Omental fat pad (tissue), 4 donors: ENCODE data around the gene CCNK. TPM values are rescaled to one million over a fixed set of nuclear protein-coding genes. Genes with fewer than 3 reads are reported as not detected.

Experiments used
- ATAC-seq: fragments of 150-250 bp; one replicate; pipeline ENCODE4 v1.9.1; 2016; ENCODE audit warnings: mild to moderate bottlenecking, moderate library complexity; ENCODE audit not compliant: low FRiP score
- DNase-seq: peaks from one replicate; pipeline ENCODE4 v3.0.0-alpha.2; 2019; ENCODE audit warnings: low spot score
- CTCF ChIP-seq, 3 donors: fragments of 450-650 bp; IDR thresholded peaks; one replicate each; pipeline ENCODE4 v1.5.1; 2016 to 2017; ENCODE audit warnings: antibody characterized with exemption in 3 of 3, mild to moderate bottlenecking in 3 of 3, moderate library complexity in 2 of 3
- total RNA-seq, 4 donors: library from RNA; depleted of rRNA; stranded (reverse); fragments of >200 nt; gene quantifications; one replicate each; pipeline ENCODE4 v1.1.0, GENCODE V29; 2016

Gene CCNK
- total RNA-seq, 4 donors from 2014 or later: 23.2 to 37.0 (median 34.7) TPM

GRCh38 chr14:99440278-99440677 is 40.9 kb upstream of the CCNK start:
- no peak for ATAC-seq
- TF ChIP-seq CTCF (IDR thresholded peaks at IDR 0.05): no peak
- DNase-seq: no peak

- DNase-seq: no peak
- ATAC-seq: no peak
- no peak for TF ChIP-seq CTCF (IDR thresholded peaks at IDR 0.05)
Observed at GRCh38 chr14:99441157-99441870, 39.9 kb upstream of the CCNK start.

GRCh38 chr14:99441918-99442317 is 39.3 kb upstream of the CCNK start:
- no peak for ATAC-seq
- TF ChIP-seq CTCF (IDR thresholded peaks at IDR 0.05): no peak
- DNase-seq: no peak

- DNase-seq: no peak
- ATAC-seq: no peak
- no peak for TF ChIP-seq CTCF (IDR thresholded peaks at IDR 0.05)
Observed at GRCh38 chr14:99445931-99446330, 35.3 kb upstream of the CCNK start.

- no peak for ATAC-seq
- no peak for TF ChIP-seq CTCF (IDR thresholded peaks at IDR 0.05)
- no peak for DNase-seq
Observed at GRCh38 chr14:99447739-99448138, 33.5 kb upstream of the CCNK start.

GRCh38 chr14:99450266-99450665 is 30.9 kb upstream of the CCNK start:
- no peak for TF ChIP-seq CTCF (IDR thresholded peaks at IDR 0.05)
- DNase-seq (no peak), ATAC-seq (no peak)

- DNase-seq (no peak), ATAC-seq (no peak)
- no peak for TF ChIP-seq CTCF (IDR thresholded peaks at IDR 0.05)
Observed at GRCh38 chr14:99451234-99451633, 30.0 kb upstream of the CCNK start.
